GM12874 (cell line): ENCODE results near the gene NDP.

Experiments
- TF ChIP-seq, protein P1 (sequence below): IDR thresholded peaks from 2 replicates; pipeline ENCODE4 v1.5.1; 2011; ENCODE audit warnings: low read depth, mild to moderate bottlenecking, control low read depth, low read length, moderate library complexity; ENCODE audit not compliant: insufficient read depth

Gene NDP

DNA sequence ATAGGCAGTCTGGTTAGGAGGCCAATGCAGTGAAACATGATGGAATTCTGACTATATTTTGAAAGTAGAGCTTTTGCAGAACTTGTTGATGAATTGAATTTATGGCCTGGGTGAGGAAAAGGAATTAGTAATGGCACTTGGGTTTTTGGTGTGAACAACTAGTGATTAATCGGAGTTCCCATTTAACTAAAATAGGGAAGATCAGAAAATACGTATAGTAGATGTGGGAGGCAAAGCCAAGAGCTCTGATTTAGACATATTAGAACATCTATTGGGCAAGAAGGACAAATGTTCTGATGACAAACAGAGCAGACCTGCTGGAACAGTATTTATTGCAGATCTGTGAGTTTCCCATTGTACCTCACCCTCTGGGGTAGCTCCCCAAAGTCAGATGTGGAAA lies 12.3 kb upstream of the NDP start:
- TF ChIP-seq, protein P1, sequence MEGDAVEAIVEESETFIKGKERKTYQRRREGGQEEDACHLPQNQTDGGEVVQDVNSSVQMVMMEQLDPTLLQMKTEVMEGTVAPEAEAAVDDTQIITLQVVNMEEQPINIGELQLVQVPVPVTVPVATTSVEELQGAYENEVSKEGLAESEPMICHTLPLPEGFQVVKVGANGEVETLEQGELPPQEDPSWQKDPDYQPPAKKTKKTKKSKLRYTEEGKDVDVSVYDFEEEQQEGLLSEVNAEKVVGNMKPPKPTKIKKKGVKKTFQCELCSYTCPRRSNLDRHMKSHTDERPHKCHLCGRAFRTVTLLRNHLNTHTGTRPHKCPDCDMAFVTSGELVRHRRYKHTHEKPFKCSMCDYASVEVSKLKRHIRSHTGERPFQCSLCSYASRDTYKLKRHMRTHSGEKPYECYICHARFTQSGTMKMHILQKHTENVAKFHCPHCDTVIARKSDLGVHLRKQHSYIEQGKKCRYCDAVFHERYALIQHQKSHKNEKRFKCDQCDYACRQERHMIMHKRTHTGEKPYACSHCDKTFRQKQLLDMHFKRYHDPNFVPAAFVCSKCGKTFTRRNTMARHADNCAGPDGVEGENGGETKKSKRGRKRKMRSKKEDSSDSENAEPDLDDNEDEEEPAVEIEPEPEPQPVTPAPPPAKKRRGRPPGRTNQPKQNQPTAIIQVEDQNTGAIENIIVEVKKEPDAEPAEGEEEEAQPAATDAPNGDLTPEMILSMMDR = no peak

DNA sequence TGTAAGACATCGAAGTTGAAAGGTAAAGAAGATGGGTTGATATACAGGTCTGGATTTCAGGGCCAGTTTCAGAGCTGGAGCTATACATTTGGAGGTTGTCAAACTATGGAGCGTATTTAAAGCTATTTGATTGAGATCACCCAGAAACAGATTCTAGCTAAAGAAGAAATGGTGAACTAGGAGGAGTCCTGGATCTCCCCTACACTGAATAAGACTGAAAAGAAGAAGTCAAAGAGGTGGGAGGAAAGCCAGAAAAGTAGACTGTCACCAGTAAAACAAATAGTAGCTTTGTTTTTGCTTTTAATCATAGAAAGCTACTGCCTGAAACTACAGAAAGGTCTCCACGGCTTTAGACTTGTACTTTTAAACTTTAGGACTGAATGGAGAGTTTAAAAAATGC lies 5.0 kb upstream of the NDP start:
- TF ChIP-seq, protein P1 = no peak

- TF ChIP-seq, protein P1 = no peak
Observed at GRCh38 chrX:43976205-43976604, 3.0 kb upstream of the NDP start.

DNA sequence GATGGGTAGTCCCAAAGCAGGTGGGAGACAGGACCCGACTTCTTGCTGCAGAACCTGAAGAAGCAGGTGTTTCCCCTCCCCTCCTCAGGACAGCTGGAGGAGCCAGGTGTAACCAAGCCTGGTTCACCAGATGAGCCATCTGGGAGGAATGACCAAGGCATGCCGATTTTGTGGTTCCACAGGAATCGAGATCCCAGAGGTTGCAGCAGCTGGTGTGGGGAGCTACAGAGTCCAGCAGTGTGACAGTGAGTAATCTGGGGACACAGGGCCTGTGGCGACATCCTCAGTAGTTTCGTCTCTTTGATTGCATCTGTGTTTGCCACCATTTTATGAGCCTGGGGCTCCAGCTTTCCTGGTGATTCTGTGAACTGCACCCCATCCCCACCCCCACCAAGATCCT lies 2.6 kb upstream of the NDP start:
- TF ChIP-seq, protein P1 = no peak

- TF ChIP-seq, protein P1 = no peak
Observed at GRCh38 chrX:43974741-43975465, 1.7 kb upstream of the NDP start.

DNA sequence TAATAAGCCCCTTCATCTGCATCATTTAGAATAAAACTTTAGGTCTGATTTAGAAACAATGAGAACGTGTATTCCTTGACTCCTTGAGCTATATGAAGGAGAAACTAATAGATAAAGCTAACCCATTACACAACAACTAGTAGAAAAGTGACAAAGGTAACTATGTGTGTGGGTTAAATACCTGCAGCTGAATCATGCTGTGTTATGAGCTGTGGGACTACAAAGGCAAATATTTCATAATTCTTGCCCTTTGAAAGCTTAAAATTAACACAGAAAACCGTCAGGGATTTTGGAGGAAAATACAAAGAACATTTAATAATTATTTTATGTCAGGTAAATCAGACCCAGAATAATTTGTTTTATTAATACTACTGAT lies 898 bp upstream of the NDP start:
- TF ChIP-seq, protein P1 = no peak

DNA sequence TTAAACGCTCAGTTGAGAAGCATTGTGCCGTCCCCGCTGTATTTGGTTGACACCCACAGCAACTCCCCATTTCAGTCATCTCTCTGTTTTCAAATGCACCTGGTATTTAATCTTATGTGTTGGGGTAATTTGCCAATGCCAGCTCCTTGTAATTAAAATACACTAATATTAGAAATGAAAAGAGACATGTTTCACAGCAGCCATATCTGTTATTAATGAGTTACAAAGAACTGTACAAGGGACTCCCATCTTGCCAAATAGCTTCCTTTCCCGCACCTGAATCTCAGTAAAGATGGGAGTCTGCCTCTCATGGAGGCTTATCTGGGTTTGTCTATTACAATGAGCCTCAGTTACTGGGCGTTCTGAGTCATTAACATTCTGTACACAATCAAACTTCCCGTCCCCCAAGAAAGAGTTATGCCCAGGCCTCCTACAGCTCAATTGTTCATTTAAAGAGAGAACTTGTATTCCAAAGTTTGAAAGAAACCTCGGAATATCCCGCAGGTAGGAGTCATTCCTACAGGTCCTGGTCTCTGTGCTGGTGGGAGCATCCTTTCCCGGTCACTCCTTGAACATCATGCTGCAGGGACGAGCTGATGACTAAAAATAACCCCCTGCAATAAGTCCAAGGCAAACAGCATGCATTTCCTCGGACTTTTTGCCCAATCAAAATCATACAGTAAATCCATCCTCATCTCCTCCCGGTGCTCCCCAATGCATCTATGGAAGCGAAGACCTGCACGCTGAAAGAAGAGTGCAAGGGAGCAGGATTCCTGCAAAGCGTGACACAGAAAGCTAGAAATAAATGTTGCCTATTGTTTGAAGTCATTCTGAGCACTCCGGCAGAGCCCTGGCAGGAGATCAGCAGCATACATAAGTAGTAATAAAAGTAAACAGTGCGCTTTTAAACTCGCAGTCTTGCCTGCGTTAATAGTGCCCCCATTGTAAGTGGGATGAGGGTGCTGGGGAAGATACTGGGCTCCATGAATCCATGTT lies 926 bp downstream of the NDP start:
- TF ChIP-seq, protein P1 = no peak
